Inferior parietal cortex (tissue), 1 donor: ENCODE results near the gene KCNIP3.
A peak's percentile ranks its signal among the peaks of the same experiment; 100 is the strongest.
"Not testable (repeated sequence)": the region's sequence is repeated elsewhere in the genome, so short reads cannot be mapped to it uniquely, and the experiment has no call there.

ENCODE experiments used
- DNase-seq: peaks from one replicate; pipeline ENCODE4 v3.0.0-alpha.2; 2016; ENCODE audit errors: extremely low spot score

KCNIP3 gene

GRCh38 chr2:95296880-95297487, at the start of gene KCNIP3:
Gene KCNIP3, plus strand, starts transcription at chr2:95297347. Its CDS starts 92 bp downstream, at chr2:95297439.
- peak; percentile 20 for DNase-seq

GRCh38 chr2:95258271-95258670, 38.9 kb upstream of the KCNIP3 start:
- DNase-seq: no peak

GRCh38 chr2:95260028-95261023, 36.8 kb upstream of the KCNIP3 start:
- DNase-seq: no peak

GRCh38 chr2:95261602-95262001, 35.5 kb upstream of the KCNIP3 start:
- no peak for DNase-seq

GRCh38 chr2:95262896-95263542, 34.1 kb upstream of the KCNIP3 start:
- no peak for DNase-seq

- DNase-seq: peak; percentile 55
These were observed 32.5 kb upstream of the KCNIP3 start for GRCh38 chr2:95264624-95265023.

GRCh38 chr2:95265182-95265581, 32.0 kb upstream of the KCNIP3 start:
- no peak for DNase-seq

GRCh38 chr2:95266781-95267430, 30.2 kb upstream of the KCNIP3 start:
- no peak for DNase-seq

- DNase-seq: no peak
These were observed 29.5 kb upstream of the KCNIP3 start for GRCh38 chr2:95267458-95268210.

GRCh38 chr2:95268211-95269035, 28.7 kb upstream of the KCNIP3 start:
- DNase-seq: no peak

GRCh38 chr2:95269036-95269680, 28.0 kb upstream of the KCNIP3 start:
- DNase-seq: no peak

- not testable (repeated sequence) for DNase-seq
These were observed 27.4 kb upstream of the KCNIP3 start for GRCh38 chr2:95269745-95270144.

- no peak for DNase-seq
These were observed 26.5 kb upstream of the KCNIP3 start for GRCh38 chr2:95270541-95271081.

GRCh38 chr2:95271381-95271971, 25.7 kb upstream of the KCNIP3 start:
- DNase-seq: no peak

GRCh38 chr2:95272299-95272751, 24.8 kb upstream of the KCNIP3 start:
- no peak for DNase-seq

- no peak for DNase-seq
These were observed 24.4 kb upstream of the KCNIP3 start for GRCh38 chr2:95272781-95273180.

GRCh38 chr2:95273566-95274290, 23.4 kb upstream of the KCNIP3 start:
- DNase-seq: no peak
